ENCODE results near the gene ANXA3. TPM values are rescaled to one million over a fixed set of nuclear protein-coding genes. Genes with fewer than 3 reads are reported as not detected.
"Not testable (repeated sequence)": the region's sequence is repeated elsewhere in the genome, so short reads cannot be mapped to it uniquely, and the experiment has no call there.

ANXA3 gene
- total RNA-seq, 1 donor, result 50.1 TPM

- TF ChIP-seq CTCF (IDR thresholded peaks at IDR 0.05; ENCODE audit: insufficient read depth, low read depth, low read length), result no peak
- no peak overlapping the region for H3K4me3 ChIP-seq (ENCODE audit: low read depth, low read length)
- DNase-seq (ENCODE audit: low read depth), result no peak
Measured at GRCh38 chr4:78584863-78585547, 33.4 kb downstream of the ANXA3 start.

DNA sequence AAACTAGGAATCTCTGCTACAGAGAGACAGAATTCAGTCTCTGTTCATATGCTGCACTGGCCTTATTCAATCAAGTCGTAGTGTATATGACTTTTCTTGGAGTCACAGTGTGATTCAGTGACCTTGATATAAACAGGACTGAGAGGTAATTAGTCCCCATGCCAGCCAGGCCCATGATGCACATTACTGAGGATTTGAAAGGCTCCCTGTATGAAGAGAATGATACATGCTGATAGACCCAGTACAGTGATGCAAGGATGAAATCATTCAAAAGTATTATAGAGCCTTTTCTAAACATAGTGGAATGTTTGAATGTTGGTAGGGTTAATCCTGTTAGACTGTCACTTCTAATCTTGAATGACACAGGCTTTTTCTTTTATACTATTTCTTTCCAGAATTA lies 34.1 kb downstream of the ANXA3 start:
- no peak for DNase-seq (ENCODE audit: low read depth)
- TF ChIP-seq CTCF (IDR thresholded peaks at IDR 0.05; ENCODE audit: insufficient read depth, low read depth, low read length), result no peak
- H3K4me3 ChIP-seq (ENCODE audit: low read depth, low read length), result no peak overlapping the region

GRCh38 chr4:78588894-78589545 lies 37.5 kb downstream of the ANXA3 start:
- TF ChIP-seq CTCF (IDR thresholded peaks at IDR 0.05; ENCODE audit: insufficient read depth, low read depth, low read length), result no peak
- peak; percentile 16 for DNase-seq (ENCODE audit: low read depth)
- no peak overlapping the region for H3K4me3 ChIP-seq (ENCODE audit: low read depth, low read length)

- no peak for TF ChIP-seq CTCF (IDR thresholded peaks at IDR 0.05; ENCODE audit: insufficient read depth, low read depth, low read length)
- H3K4me3 ChIP-seq (ENCODE audit: low read depth, low read length), result no peak overlapping the region
- no peak for DNase-seq (ENCODE audit: low read depth)
Measured at GRCh38 chr4:78591404-78591803, 39.8 kb downstream of the ANXA3 start.

DNA sequence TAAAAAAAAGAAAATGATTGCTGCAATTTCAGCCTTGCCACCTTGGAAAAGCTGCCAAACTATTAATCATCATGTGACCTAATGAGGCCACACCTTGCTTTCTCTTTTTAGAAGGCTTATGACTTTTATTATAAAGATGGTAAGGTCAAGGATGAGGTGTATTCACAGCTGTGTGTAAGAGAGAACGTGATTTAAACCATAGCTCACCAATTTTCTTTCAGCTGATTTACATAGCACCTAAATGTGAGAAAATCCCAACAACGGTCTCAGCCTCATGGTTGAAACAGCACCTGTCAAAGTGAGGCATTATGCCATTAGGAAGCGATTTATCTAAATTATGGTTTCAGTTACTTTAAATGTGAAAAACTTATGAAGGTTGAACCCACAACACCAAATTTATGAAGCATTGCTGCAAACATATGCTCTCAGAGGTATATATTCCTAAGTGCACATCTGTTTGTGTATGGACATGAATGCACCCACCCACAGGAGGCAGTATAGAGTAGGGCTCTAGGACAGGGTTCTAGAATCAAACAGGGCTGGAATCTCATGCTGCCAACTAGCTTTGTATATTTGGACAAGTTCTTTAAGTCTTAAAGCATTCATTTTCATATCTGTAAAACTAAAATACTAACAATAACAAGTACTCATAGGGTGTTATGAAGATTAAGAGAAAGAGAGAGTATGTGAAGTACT lies 40.7 kb downstream of the ANXA3 start:
- no peak overlapping the region for H3K4me3 ChIP-seq (ENCODE audit: low read depth, low read length)
- no peak for DNase-seq (ENCODE audit: low read depth)
- peak; percentile 36 for TF ChIP-seq CTCF (IDR thresholded peaks at IDR 0.05; ENCODE audit: insufficient read depth, low read depth, low read length)

GRCh38 chr4:78596111-78596742 lies 44.7 kb downstream of the ANXA3 start:
- no peak for TF ChIP-seq CTCF (IDR thresholded peaks at IDR 0.05; ENCODE audit: insufficient read depth, low read depth, low read length)
- no peak overlapping the region for H3K4me3 ChIP-seq (ENCODE audit: low read depth, low read length)
- no peak for DNase-seq (ENCODE audit: low read depth)

DNA sequence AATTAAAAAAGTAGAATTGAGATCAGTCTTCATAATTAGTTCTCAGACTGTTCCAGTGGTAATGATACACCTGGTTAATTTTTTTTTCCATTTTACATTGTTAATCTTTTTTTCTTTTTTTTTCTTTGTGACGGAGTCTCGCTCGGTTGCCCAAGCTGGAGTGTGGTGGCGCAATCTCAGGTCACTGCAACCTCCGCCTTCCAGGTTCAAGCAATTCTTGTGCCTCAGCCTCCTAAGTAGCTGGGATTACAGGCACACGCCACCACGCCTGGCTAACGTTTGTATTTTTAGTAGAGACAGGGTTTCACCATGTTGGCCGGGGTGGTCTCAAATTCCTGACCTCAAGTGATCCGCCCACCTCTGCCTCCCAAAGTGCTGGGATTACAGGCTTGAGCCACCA lies 46.9 kb downstream of the ANXA3 start:
- DNase-seq (ENCODE audit: low read depth); H3K4me3 ChIP-seq (ENCODE audit: low read depth, low read length): not testable (repeated sequence)

Data from fibroblast of villous mesenchyme (primary cell).